NCI-H748 (cell line): ENCODE measurements around the gene WEE1.

ENCODE experiments used
- DNase-seq: peaks from one replicate; lab custom pipeline; 2025; ENCODE audit not compliant: unreplicated experiment; lab: John Stamatoyannopoulos, UW

The WEE1 gene

GRCh38 chr11:9565822-9566560, 7.5 kb upstream of the WEE1 start:
- DNase-seq: peak; percentile 95

- DNase-seq: no peak
Observed at GRCh38 chr11:9566561-9567063, 6.9 kb upstream of the WEE1 start.

GRCh38 chr11:9567401-9567800, 6.1 kb upstream of the WEE1 start:
- DNase-seq: no peak

- no peak for DNase-seq
Observed at GRCh38 chr11:9568161-9568853, 5.2 kb upstream of the WEE1 start.

- peak; percentile 76 for DNase-seq
Observed at GRCh38 chr11:9568854-9569587, 4.4 kb upstream of the WEE1 start.

- DNase-seq: no peak
Observed at GRCh38 chr11:9569588-9570164, 3.8 kb upstream of the WEE1 start.

GRCh38 chr11:9570313-9571025, 3.0 kb upstream of the WEE1 start:
- no peak for DNase-seq

GRCh38 chr11:9571071-9571762, 2.3 kb upstream of the WEE1 start:
- DNase-seq: no peak

- DNase-seq: no peak
Observed at GRCh38 chr11:9571763-9572115, 1.7 kb upstream of the WEE1 start.

- DNase-seq: peak; percentile 56
Observed at GRCh38 chr11:9573775-9574621, 528 bp downstream of the WEE1 start.

GRCh38 chr11:9574622-9575259, 1.3 kb downstream of the WEE1 start:
- DNase-seq: peak; percentile 41

GRCh38 chr11:9575260-9576240, 2.1 kb downstream of the WEE1 start:
- DNase-seq: peak; percentile 75

GRCh38 chr11:9576701-9577381, 3.4 kb downstream of the WEE1 start:
- DNase-seq: no peak

- no peak for DNase-seq
Observed at GRCh38 chr11:9577556-9577955, 4.1 kb downstream of the WEE1 start.

GRCh38 chr11:9580894-9581293, 7.4 kb downstream of the WEE1 start:
- DNase-seq: no peak

GRCh38 chr11:9581556-9582161, 8.2 kb downstream of the WEE1 start:
- no peak for DNase-seq

GRCh38 chr11:9590717-9591116, 17.2 kb downstream of the WEE1 start:
- DNase-seq: no peak
